Activated CD4-positive, CD25-positive, alpha-beta regulatory T cell treated with anti-CD3 and anti-CD28 coated beads, Interleukin-2, amount 50 U/mL, for 72 hours (primary cell): ENCODE results near the gene HLA-DOA.

ENCODE experiments used
- DNase-seq: peaks from one replicate; pipeline ENCODE4 v3.0.0; 2021

HLA-DOA gene

GRCh38 chr6:32962213-32962826 is 47.1 kb downstream of the HLA-DOA start:
- no peak for DNase-seq

GRCh38 chr6:32960563-32960962 is 48.8 kb downstream of the HLA-DOA start:
- DNase-seq = no peak

GRCh38 chr6:32956176-32956575 is 53.2 kb downstream of the HLA-DOA start:
- no peak for DNase-seq

- DNase-seq = no peak
These were observed 54.2 kb downstream of the HLA-DOA start for GRCh38 chr6:32954986-32955802.

GRCh38 chr6:32954267-32954666 is 55.1 kb downstream of the HLA-DOA start:
- DNase-seq = no peak
